ENCODE measurements around the gene VAMP5. TPM values are rescaled to one million over a fixed set of nuclear protein-coding genes. Genes with fewer than 3 reads are reported as not detected.

The VAMP5 gene
- total and polyA plus RNA-seq, 2 of the 8 experiments (the other 6 are each of a cell fraction or from before 2014, with no cell fraction given) = 4.7 to 14.2 TPM

DNA sequence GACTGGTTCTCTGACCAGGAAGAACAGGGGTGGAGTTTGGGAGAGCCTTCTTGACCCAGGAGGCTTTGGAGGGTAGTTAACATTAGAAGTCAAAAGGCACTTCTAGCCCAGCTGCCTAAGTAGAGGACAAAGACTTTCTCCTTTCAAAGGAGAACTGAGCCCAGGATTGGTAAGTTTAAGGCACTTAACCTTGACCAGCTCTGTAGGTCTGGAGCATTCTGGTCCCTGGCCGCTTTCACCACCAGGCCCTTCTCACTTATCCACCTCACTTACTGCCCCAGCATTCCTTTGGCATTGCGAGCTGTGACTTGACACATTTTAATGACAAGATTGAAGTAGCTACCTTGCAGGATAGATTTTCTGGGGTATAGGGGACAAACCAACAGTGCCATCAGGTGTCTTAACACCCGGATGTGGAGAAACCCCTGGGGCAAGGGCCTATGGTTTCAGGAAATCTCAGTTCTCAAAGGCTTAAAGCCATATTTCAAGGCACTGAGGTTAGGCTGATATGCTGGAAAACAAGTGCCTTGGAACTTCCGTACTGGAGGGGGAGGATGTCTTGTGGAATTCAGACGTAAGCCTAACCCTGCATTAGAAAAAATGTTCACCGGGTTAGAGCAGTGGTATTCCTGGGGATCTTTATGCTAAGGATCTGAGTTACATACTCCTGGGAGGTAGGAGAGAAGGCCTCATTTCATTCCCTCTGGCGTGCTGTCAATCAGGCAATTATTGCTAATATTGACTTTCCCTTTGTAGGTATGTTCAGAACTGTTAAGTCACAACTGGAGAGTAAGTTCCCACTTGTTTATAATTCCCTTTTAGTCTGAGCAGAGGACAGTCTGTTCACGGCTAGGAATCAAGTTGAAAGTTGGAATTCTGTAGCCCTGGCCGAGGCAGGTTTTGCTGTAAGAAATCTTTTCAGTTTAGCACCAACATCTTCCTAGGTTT lies 23.3 kb downstream of the VAMP5 start:
- H3K14ac ChIP-seq (ENCODE audit: insufficient read length) = no peak overlapping the region
- no peak overlapping the region for H2AK5ac ChIP-seq (ENCODE audit: low read depth, low read length)
- no peak overlapping the region for H3K4ac ChIP-seq (replicated peaks; ENCODE audit: insufficient read length, low read depth, low read length)
- H2BK120ac ChIP-seq (replicated peaks; ENCODE audit: low read depth, low read length) = no peak overlapping the region
- no peak overlapping the region for H3K23ac ChIP-seq (ENCODE audit: insufficient read length)
- peaks cover 0 to 17% of the 10 kb centered on the region in 2 experiments; a peak in 2 of 4 replicates for H3K79me2 ChIP-seq (ENCODE audit: control insufficient read depth in 1 of 2, insufficient read depth in 2 of 2, low read length in 2 of 2)
- no peaks in the 10 kb centered on the region; a peak in 3 of 7 replicates for H3K4me1 ChIP-seq (replicated peaks in 1 of 4; ENCODE audit: control insufficient read depth in 3 of 4, insufficient read depth in 4 of 4, low read length in 3 of 4)
- H4K8ac ChIP-seq (ENCODE audit: extremely low read depth, insufficient read depth, low read length) = no peak overlapping the region
- no peak overlapping the region for H4K91ac ChIP-seq (replicated peaks; ENCODE audit: insufficient read length, low read length)
- H2AFZ ChIP-seq (ENCODE audit: low read length) = no peak overlapping the region
- no peak overlapping the region for H2BK5ac ChIP-seq (ENCODE audit: low read depth, low read length)
- 88% methylated on average over 9 of the region's 9 CpGs; no CpG with 5 or more reads in 1 of the 2 experiments for WGBS, 2 experiments (ENCODE audit: extremely low coverage in 1 of 2, insufficient coverage in 1 of 2, insufficient read length in 1 of 2, insufficient replicate concordance in 2 of 2, low coverage in 1 of 2, low lambda C conversion rate in 2 of 2, missing lambda C conversion rate in 1 of 2)
- H2BK12ac ChIP-seq (ENCODE audit: low read depth, low read length) = no peak overlapping the region
- H4K5ac ChIP-seq (ENCODE audit: insufficient read length, low read depth, low read length) = no peak overlapping the region
- peaks cover 10% of the 10 kb centered on the region for H3K23me2 ChIP-seq (ENCODE audit: low read depth, low read length)
- H3K9ac ChIP-seq (replicated peaks in 1 of 4; ENCODE audit: extremely low read depth in 1 of 4, low read depth in 3 of 4, low read length in 3 of 4) = peak overlapping the region in 1 of 4 experiments; percentile 19; a peak in 1 of 7 replicates
- H3K36me3 ChIP-seq (ENCODE audit: control insufficient read depth in 2 of 4, insufficient read depth in 4 of 4, low read length in 3 of 4) = peaks cover 6 to 19% (median 14%) of the 10 kb centered on the region in 4 experiments; a peak in 6 of 8 replicates
- ChIA-PET CTCF (ENCODE audit: partially characterized antibody) (no interaction called here), POLR2A (ENCODE audit: partially characterized antibody) (interaction anchor here (0.7 to 7.9 kb wide), 6 partner anchors 12 to 67 kb away, joined by 3 to 68 read pairs (median 12); partner anchors contain the start of genes MAT2A and RNF181)
- no peak overlapping the region for H2BK20ac ChIP-seq (ENCODE audit: low read length)
- H3K9me3 ChIP-seq (ENCODE audit: insufficient read depth in 2 of 2, low read depth in 1 of 2, low read length in 1 of 2) = no peaks in the 10 kb centered on the region
- no peak overlapping the region for H3K4me2 ChIP-seq (ENCODE audit: insufficient read depth in 1 of 2, low read depth in 2 of 2, low read length in 2 of 2)
- H3K27me3 ChIP-seq (replicated peaks in 1 of 4; ENCODE audit: control insufficient read depth in 3 of 4, extremely low read depth in 1 of 4, insufficient read depth in 3 of 4, low read length in 3 of 4) = no peaks in the 10 kb centered on the region
- peaks cover 0 to 13% of the 10 kb centered on the region in 2 experiments for H4K20me1 ChIP-seq (replicated peaks in 1 of 2; ENCODE audit: control insufficient read depth in 1 of 2, insufficient read depth in 2 of 2, low read length in 2 of 2)
- no peak for DNase-seq (ENCODE audit: low read depth in 1 of 2, low spot score in 2 of 2)
- no peak overlapping the region for H3K18ac ChIP-seq (ENCODE audit: extremely low read depth, low read length)
- H3K79me1 ChIP-seq (ENCODE audit: low read depth, low read length) = peaks cover 4% of the 10 kb centered on the region
- no peak overlapping the region for H3K4me3 ChIP-seq (ENCODE audit: extremely low read depth in 1 of 4, insufficient read depth in 2 of 4, low read depth in 3 of 4, low read length in 4 of 4)
- FAIRE-seq = no peak
- H3K27ac ChIP-seq (ENCODE audit: low read depth, low read length) = no peak overlapping the region
- no peak overlapping the region for H2BK15ac ChIP-seq (ENCODE audit: low read length)
- no peak overlapping the region for H3K56ac ChIP-seq (replicated peaks; ENCODE audit: insufficient read length, low read depth, low read length)
- TF ChIP-seq KDM1A (IDR thresholded peaks at IDR 0.05; ENCODE audit: borderline replicate concordance, low read length) = no peak
- no peak for TF ChIP-seq TAF1 (IDR thresholded peaks at IDR 0.05; ENCODE audit: low read depth, low read length)
- TF ChIP-seq SP4 (IDR thresholded peaks at IDR 0.05; ENCODE audit: low read length) = no peak
- no peak for TF ChIP-seq NANOG (IDR thresholded peaks at IDR 0.05; ENCODE audit: insufficient read depth, low read depth, low read length, poor library complexity, severe bottlenecking)
- TF ChIP-seq, protein P1, sequence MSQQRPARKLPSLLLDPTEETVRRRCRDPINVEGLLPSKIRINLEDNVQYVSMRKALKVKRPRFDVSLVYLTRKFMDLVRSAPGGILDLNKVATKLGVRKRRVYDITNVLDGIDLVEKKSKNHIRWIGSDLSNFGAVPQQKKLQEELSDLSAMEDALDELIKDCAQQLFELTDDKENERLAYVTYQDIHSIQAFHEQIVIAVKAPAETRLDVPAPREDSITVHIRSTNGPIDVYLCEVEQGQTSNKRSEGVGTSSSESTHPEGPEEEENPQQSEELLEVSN (IDR thresholded peaks at IDR 0.05) = no peak
- TF ChIP-seq YY1 (IDR thresholded peaks at IDR 0.05; ENCODE audit: low read depth, low read length) = no peak
- TF ChIP-seq SIN3A (conservative IDR thresholded peaks at IDR 0.05 in 1 of 2, IDR thresholded peaks at IDR 0.05 in 1 of 2; ENCODE audit: low read depth in 1 of 2, low read length in 2 of 2) = no peak
- no peak for TF ChIP-seq RNF2 (IDR thresholded peaks at IDR 0.05; ENCODE audit: borderline replicate concordance, low read depth, low read length, missing control alignments, poor library complexity, severe bottlenecking)
- no peak for TF ChIP-seq POLR2AphosphoS5 (IDR thresholded peaks at IDR 0.05; ENCODE audit: low read depth, low read length)

Data from H1 (cell line).